ENCODE measurements around the gene NEUROD4. TPM values are rescaled to one million over a fixed set of nuclear protein-coding genes. Genes with fewer than 3 reads are reported as not detected.

The NEUROD4 gene
- total RNA-seq, 2 experiments from 2014 or later, result not detected

GRCh38 chr12:55001198-55001868 lies 18.4 kb upstream of the NEUROD4 start:
- Histone ChIP-seq H3K27ac (ENCODE audit: low read depth, low read length, poor library complexity, severe bottlenecking) (peak overlapping the region; percentile 61), H3K9me3 (ENCODE audit: low read length) (peaks cover 14% of the 10 kb centered on the region; the same call in 1 of the 2 replicates), H3K36me3 (ENCODE audit: insufficient read depth, low read length) (peaks cover 7% of the 10 kb centered on the region), H3K79me2 (ENCODE audit: insufficient read depth, low read depth, low read length) (no peaks in the 10 kb centered on the region), H3K9me2 (ENCODE audit: insufficient read depth, low read length) (no peaks in the 10 kb centered on the region), H3K4me1 (ENCODE audit: insufficient read depth, low read length, poor library complexity, severe bottlenecking) (peaks cover 40% of the 10 kb centered on the region), H2AFZ (ENCODE audit: low read length) (peak overlapping the region; percentile 94), H3K4me3 (ENCODE audit: low read depth, low read length, poor library complexity, severe bottlenecking) (peak overlapping the region; percentile 7), H4K20me1 (ENCODE audit: insufficient read depth, low read length) (no peaks in the 10 kb centered on the region), H3K4me2 (ENCODE audit: low read length) (peak overlapping the region; percentile 25)
- TF ChIP-seq EZH2phosphoT487 (IDR thresholded peaks at IDR 0.05; ENCODE audit: borderline replicate concordance, low read depth, low read length), result no peak
- TF ChIP-seq, protein P1, sequence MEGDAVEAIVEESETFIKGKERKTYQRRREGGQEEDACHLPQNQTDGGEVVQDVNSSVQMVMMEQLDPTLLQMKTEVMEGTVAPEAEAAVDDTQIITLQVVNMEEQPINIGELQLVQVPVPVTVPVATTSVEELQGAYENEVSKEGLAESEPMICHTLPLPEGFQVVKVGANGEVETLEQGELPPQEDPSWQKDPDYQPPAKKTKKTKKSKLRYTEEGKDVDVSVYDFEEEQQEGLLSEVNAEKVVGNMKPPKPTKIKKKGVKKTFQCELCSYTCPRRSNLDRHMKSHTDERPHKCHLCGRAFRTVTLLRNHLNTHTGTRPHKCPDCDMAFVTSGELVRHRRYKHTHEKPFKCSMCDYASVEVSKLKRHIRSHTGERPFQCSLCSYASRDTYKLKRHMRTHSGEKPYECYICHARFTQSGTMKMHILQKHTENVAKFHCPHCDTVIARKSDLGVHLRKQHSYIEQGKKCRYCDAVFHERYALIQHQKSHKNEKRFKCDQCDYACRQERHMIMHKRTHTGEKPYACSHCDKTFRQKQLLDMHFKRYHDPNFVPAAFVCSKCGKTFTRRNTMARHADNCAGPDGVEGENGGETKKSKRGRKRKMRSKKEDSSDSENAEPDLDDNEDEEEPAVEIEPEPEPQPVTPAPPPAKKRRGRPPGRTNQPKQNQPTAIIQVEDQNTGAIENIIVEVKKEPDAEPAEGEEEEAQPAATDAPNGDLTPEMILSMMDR (conservative IDR thresholded peaks at IDR 0.05; ENCODE audit: low read length), result no peak
- peak; percentile 72 for DNase-seq (ENCODE audit: low spot score)
- ChIA-PET POLR2A (interaction anchor here (0.6 to 1.5 kb wide), 7 partner anchors 8 to 42 kb away, joined by 3 to 4 read pairs (median 3); partner anchors contain the start of gene NEUROD4), CTCF (ENCODE audit: unreplicated experiment) (interaction anchor here (1.0 kb wide), 1 partner anchor 71 kb away, joined by 6 read pairs; no protein-coding TSS in a partner anchor)
- intact Hi-C loops (cut with micrococcal nuclease; ENCODE audit: unreplicated experiment), result no loop called here
- no TSS peak for BruUV-seq (replicated peaks)

DNA sequence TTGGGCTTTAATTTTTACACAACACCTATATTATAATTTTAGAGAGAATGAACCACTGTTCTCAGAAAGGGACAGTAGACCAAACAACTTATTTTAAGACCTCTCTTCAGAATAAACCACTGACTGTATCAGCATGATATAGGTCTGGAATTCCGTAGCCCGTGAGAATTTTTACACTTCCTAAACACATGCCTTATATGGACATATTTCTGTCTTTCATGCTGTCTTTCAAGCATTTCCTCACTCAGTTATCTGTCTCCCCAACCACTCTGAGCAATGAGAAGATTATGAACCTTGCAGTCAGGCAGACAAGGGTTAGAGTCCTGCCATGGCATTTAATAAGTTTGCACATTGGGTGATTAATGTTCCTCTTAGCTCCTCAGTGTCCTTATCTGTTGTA lies 17.4 kb upstream of the NEUROD4 start:
- Histone ChIP-seq H3K4me2 (ENCODE audit: low read length) (no peak overlapping the region), H3K9me2 (ENCODE audit: insufficient read depth, low read length) (no peaks in the 10 kb centered on the region), H4K20me1 (ENCODE audit: insufficient read depth, low read length) (no peaks in the 10 kb centered on the region), H3K4me1 (ENCODE audit: insufficient read depth, low read length, poor library complexity, severe bottlenecking) (peaks cover 40% of the 10 kb centered on the region), H3K79me2 (ENCODE audit: insufficient read depth, low read depth, low read length) (no peaks in the 10 kb centered on the region), H3K4me3 (ENCODE audit: low read depth, low read length, poor library complexity, severe bottlenecking) (no peak overlapping the region), H3K36me3 (ENCODE audit: insufficient read depth, low read length) (peaks cover 7% of the 10 kb centered on the region), H2AFZ (ENCODE audit: low read length) (no peak overlapping the region; the same call in 1 of the 2 replicates), H3K9me3 (ENCODE audit: low read length) (peaks cover 14% of the 10 kb centered on the region; the same call in 1 of the 2 replicates), H3K27ac (ENCODE audit: low read depth, low read length, poor library complexity, severe bottlenecking) (no peak overlapping the region)
- POLR2A ChIA-PET, result interaction anchor here (1.1 to 1.5 kb wide), 3 partner anchors 9 to 30 kb away, joined by 3 to 4 read pairs (median 3); partner anchors contain the start of gene NEUROD4
- no TSS peak for BruUV-seq (replicated peaks)
- TF ChIP-seq EZH2phosphoT487 (IDR thresholded peaks at IDR 0.05; ENCODE audit: borderline replicate concordance, low read depth, low read length), result no peak
- TF ChIP-seq, protein P1 (conservative IDR thresholded peaks at IDR 0.05; ENCODE audit: low read length), result no peak
- no peak for DNase-seq (ENCODE audit: low spot score)
- intact Hi-C loops (cut with micrococcal nuclease; ENCODE audit: unreplicated experiment), result no loop called here
- CTCF ChIA-PET (ENCODE audit: unreplicated experiment), result no interaction called here
